Adrenal gland (tissue), 12 donors: ENCODE data around the gene NR2F2. TPM values are rescaled to one million over a fixed set of nuclear protein-coding genes. Genes with fewer than 3 reads are reported as not detected.

Source experiments
- DNase-seq, 7 donors: peaks; one replicate each; pipeline ENCODE4 v3.0.0-alpha.2; 2019 to 2020
- H3K27ac ChIP-seq, 5 donors: fragments of 200-600 bp; sonication (generic) in 4 of 5; 1 replicate in 3 of 5; 2 replicates in 2 of 5; pipeline versions ENCODE4 v1.5.1 to v1.8.0; 2016 to 2020; ENCODE audit warnings: mild to moderate bottlenecking in 1 of 5
- H3K27me3 ChIP-seq: fragments of 200-600 bp; 2 replicates; pipeline ENCODE4 v1.8.0; 2021
- H3K36me3 ChIP-seq, 2 donors: fragments of 200-600 bp; replicated peaks in 1 of 2; 1 replicate in 1 of 2; 2 replicates in 1 of 2; pipeline versions ENCODE4 v1.5.1 to v1.8.0; 2018 to 2022
- H3K4me1 ChIP-seq, 2 donors: fragments of 200-600 bp; replicated peaks in 1 of 2; 1 replicate in 1 of 2; 2 replicates in 1 of 2; pipeline versions ENCODE4 v1.5.1 to v1.8.0; 2018 to 2021
- H3K4me3 ChIP-seq, 4 donors: fragments of 200-600 bp; sonication (generic) in 3 of 4; one replicate each; pipeline ENCODE4 v1.5.1; 2016 to 2018
- H3K9me3 ChIP-seq, 3 donors: fragments of 200-600 bp; sonication (generic) in 1 of 3; replicated peaks in 1 of 3; 1 replicate in 2 of 3; 2 replicates in 1 of 3; pipeline versions ENCODE4 v1.5.1 to v1.8.0; 2016 to 2021
- POLR2A ChIP-seq, 2 donors: fragments of 450-650 bp; IDR thresholded peaks; one replicate each; pipeline ENCODE4 v1.6.1; 2017; ENCODE audit warnings: antibody characterized with exemption in 2 of 2, mild to moderate bottlenecking in 2 of 2, moderate library complexity in 1 of 2
- WGBS, 4 donors: extraction: QIAGEN DNeasy Blood & Tissue Kit in 2 of 4; methylation state at CpG; one replicate each; pipeline versions ENCODE4 v1.1.5 to v1.1.7; 2013 to 2017; 5-methylcytosine and 5-hydroxymethylcytosine counted together
- intact Hi-C, 2 donors: fragments of 100-400 bp; cut with DNase I; formaldehyde crosslinking; loops; one replicate each; pipeline versions ENCODE4 v1.14.1 to v1.15.0; 2022 to 2023
- polyA plus RNA-seq, 3 donors: library from polyadenylated mRNA; stranded (reverse); fragments of 200-250 nt in 2 of 3; fragments of 350-450 nt in 1 of 3; fragmentation: Illumina TruSeq in 1 of 3; extraction: RNeasy Lipid Tissue Mini Kit (QIAGEN cat#74804) in 1 of 3; gene quantifications; one replicate each; pipeline ENCODE4 v1.2.3, GENCODE V29; 2013 to 2014
- total RNA-seq, 9 donors: library from RNA; depleted of rRNA in 4 of 9; stranded (reverse); fragments of >200 nt in 4 of 9; fragments of 120-200 nt in 1 of 9; fragmentation: NEBNext Ultra II Directional in 1 of 9; extraction: Animal tissue kit (Norgen Biotek cat#: 25700) in 1 of 9; gene quantifications; one replicate each; pipeline versions ENCODE4 v1.1.0 to v1.2.4, GENCODE V29; 2013 to 2023
- TF ChIP-seq, protein P1 (sequence below), 6 experiments: fragments of 450-650 bp in 4 of 6; fragments of 200-600 bp in 2 of 6; sonication (generic) in 1 of 6; IDR thresholded peaks; 1 replicate in 5 of 6; 2 replicates in 1 of 6; pipeline versions ENCODE4 v1.5.1 to v1.8.0; 2016 to 2021; ENCODE audit warnings: antibody characterized with exemption in 6 of 6, mild to moderate bottlenecking in 2 of 6, moderate library complexity in 1 of 6
- donor health status: healthy with polysubstance abuse.
- donor health status: Bipolar disorder and iron deficiency.
- donor health status: DM: yes; HTN: yes; CAD: no.
- donor health status: DM: no; HTN: no; CAD: no.
- donor health status: DM: no; HTN: no; CAD: no.
- donor health status: DM: yes; HTN: yes; CAD: no.

Gene NR2F2
- total and polyA plus RNA-seq, 12 donors: 13.9 to 113 (median 47.1) TPM

DNA sequence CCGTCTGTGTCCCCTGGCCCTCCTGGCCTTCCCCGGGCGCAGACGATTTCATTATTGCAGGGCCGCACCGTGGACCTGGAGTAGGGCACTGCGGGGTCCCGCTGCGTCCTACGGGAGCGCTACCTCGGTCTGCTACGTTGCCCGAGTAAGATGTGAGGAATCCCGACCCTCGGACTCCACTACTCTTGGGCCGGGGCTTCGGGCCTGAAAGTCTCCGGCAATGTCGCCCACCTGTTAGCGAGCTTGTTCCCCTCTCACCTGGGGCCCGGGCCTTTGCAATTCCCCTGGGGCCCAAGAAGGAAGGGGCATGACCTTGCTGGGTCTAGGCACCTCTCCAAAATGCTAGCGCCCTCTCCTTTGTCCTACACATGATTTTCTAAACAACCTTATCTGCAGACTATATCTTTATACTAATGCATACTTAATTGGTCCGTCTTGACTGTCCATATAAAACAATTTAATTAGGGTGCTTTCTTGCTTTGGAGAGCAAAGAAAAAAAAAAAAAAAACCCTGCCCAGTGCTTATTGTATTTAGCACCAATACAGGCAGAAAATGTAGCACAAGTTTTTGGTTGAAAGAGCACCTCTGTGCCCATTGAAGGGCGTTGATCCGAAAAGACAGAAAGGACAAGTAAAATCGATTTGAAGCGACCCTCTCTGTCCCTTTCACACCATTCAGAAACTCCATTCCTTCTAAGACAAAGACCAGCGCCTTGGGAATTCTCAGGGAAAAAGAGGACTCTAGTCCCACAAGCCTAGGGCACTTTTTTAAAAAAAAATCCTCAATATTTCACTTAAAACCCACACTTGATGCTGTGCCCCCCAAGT, 7.0 kb upstream of the NR2F2 start:
- intact Hi-C loops: loop anchor here in 1 of 2 donors (10.0 kb wide), 1 partner anchor 911 kb away; no protein-coding TSS in a partner anchor
- H3K9me3 ChIP-seq: no peaks in the 10 kb centered on the region
- no peak for DNase-seq
- H3K27me3 ChIP-seq: peaks cover 4% of the 10 kb centered on the region
- no peaks in the 10 kb centered on the region for H3K36me3 ChIP-seq
- H3K27ac ChIP-seq: peak overlapping the region in 4 of 5 donors; percentile 31 to 89 (median 70)
- TF ChIP-seq POLR2A (IDR thresholded peaks at IDR 0.05): no peak
- TF ChIP-seq, protein P1, sequence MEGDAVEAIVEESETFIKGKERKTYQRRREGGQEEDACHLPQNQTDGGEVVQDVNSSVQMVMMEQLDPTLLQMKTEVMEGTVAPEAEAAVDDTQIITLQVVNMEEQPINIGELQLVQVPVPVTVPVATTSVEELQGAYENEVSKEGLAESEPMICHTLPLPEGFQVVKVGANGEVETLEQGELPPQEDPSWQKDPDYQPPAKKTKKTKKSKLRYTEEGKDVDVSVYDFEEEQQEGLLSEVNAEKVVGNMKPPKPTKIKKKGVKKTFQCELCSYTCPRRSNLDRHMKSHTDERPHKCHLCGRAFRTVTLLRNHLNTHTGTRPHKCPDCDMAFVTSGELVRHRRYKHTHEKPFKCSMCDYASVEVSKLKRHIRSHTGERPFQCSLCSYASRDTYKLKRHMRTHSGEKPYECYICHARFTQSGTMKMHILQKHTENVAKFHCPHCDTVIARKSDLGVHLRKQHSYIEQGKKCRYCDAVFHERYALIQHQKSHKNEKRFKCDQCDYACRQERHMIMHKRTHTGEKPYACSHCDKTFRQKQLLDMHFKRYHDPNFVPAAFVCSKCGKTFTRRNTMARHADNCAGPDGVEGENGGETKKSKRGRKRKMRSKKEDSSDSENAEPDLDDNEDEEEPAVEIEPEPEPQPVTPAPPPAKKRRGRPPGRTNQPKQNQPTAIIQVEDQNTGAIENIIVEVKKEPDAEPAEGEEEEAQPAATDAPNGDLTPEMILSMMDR (IDR thresholded peaks at IDR 0.05): no peak
- peak overlapping the region in 1 of 4 donors; percentile 82 for H3K4me3 ChIP-seq
- WGBS, 4 donors: 52 to 69% (median 59%) methylated on average over 21 to 29 of the region's 29 CpGs
- no peaks in the 10 kb centered on the region for H3K4me1 ChIP-seq

DNA sequence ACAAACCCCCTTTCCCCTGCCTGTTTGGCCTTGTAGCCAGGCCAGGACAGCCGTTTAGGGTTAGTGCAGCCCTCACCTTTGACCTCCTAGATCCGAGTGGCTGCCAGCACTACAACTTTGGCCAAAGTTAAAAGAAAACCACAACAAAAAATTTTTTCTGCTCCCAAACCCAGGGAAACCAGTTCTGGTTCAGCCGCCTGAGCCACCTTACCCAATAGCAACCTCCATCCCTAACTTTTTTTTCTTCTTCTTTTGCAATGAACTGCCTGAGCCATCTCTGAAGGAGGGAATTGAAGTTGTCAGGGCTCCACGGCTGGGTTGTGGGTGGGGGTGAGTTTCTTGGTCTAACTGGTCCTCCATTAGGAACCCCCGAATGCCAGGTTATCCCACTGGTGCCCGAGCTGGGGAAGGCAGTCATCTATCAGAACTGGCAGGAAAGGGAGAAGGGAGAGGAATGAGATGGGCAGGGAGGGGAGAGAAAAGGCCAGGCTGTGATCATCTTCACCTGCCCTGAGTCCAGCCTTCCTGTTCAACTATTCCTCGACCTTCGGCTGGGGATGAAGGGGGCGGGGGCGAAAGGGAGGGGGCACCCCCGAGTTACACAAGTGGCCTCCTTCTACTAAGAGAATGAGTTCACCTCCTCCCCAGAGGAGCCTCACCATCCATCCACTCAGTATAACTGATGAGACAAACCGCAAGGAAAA, 6.2 kb upstream of the NR2F2 start:
- Histone ChIP-seq H3K4me1 (no peaks in the 10 kb centered on the region), H3K9me3 (no peaks in the 10 kb centered on the region), H3K36me3 (no peaks in the 10 kb centered on the region), H3K4me3 (peak overlapping the region in 1 of 4 donors; percentile 82), H3K27ac (peak overlapping the region in 4 of 5 donors; percentile 12 to 89 (median 60)), H3K27me3 (peaks cover 4% of the 10 kb centered on the region)
- TF ChIP-seq, protein P1 (IDR thresholded peaks at IDR 0.05): no peak
- TF ChIP-seq POLR2A (IDR thresholded peaks at IDR 0.05): no peak
- intact Hi-C loops: loop anchor here in 1 of 2 donors (10.0 kb wide), 1 partner anchor 910 kb away; no protein-coding TSS in a partner anchor
- WGBS, 4 donors: 18 to 30% (median 26%) methylated on average over 12 of the region's 12 CpGs
- peak in 5 of 7 donors; percentile 31 to 57 (median 37) for DNase-seq

DNA sequence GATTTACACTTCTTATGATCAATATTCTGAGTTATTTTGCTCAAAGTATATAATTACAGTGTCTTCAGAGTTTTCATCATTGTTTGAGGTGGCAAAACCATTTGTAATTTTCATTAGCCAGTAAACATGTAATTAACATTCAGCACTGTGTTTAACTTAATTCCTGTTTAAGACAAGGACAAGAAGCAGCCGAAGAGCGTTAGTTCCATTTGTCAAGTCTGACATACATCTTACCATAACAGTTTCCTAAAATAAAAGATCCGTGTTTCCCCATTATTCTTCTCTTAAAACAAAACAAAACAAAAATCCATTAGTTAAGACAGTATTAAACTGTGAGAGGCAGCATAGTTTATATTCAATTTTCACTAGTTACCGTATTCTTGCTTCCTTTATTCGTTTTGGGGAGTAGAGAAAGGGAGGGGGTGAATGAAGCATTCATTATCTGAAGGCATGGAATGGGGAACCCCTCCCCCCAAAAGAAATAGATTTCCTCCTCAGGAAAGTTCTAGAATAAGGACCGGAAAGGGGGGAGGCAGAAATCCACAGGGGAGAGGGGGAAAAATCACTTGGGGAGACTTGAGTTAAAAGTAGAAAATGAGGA, 5.5 kb upstream of the NR2F2 start:
- Histone ChIP-seq H3K4me3 (peak overlapping the region in 1 of 4 donors; percentile 82), H3K27ac (peak overlapping the region; percentile 33 to 89 (median 78)), H3K36me3 (no peaks in the 10 kb centered on the region), H3K4me1 (no peaks in the 10 kb centered on the region), H3K9me3 (no peaks in the 10 kb centered on the region), H3K27me3 (peaks cover 4% of the 10 kb centered on the region)
- DNase-seq: no peak
- intact Hi-C loops: loop anchor here in 1 of 2 donors (10.0 kb wide), 1 partner anchor 910 kb away; no protein-coding TSS in a partner anchor
- TF ChIP-seq POLR2A (IDR thresholded peaks at IDR 0.05): no peak
- TF ChIP-seq, protein P1 (IDR thresholded peaks at IDR 0.05): no peak
- 28 to 39% (median 36%) methylated on average over 6 of the region's 6 CpGs for WGBS, 4 donors
